Ascending aorta (tissue), 2 donors: ENCODE results near the gene GRK1. TPM values are rescaled to one million over a fixed set of nuclear protein-coding genes. Genes with fewer than 3 reads are reported as not detected.

Experiments
- DNase-seq, 2 donors: peaks; one replicate each; pipeline ENCODE4 v3.0.0-alpha.2; 2019; ENCODE audit warnings: low spot score in 2 of 2
- H3K27ac ChIP-seq, 2 donors: fragments of 200-600 bp; sonication (generic); one replicate each; pipeline ENCODE4 v1.5.1; 2016 to 2017; ENCODE audit warnings: mild to moderate bottlenecking in 1 of 2
- H3K27me3 ChIP-seq: fragments of 200-600 bp; sonication (generic); one replicate; pipeline ENCODE4 v1.5.1; 2017
- H3K36me3 ChIP-seq, 2 donors: fragments of 200-600 bp; sonication (generic); one replicate each; pipeline ENCODE4 v1.5.1; 2016
- H3K4me1 ChIP-seq, 2 donors: fragments of 200-600 bp; sonication (generic); one replicate each; pipeline ENCODE4 v1.5.1; 2016 to 2017; ENCODE audit warnings: mild to moderate bottlenecking in 1 of 2
- H3K4me3 ChIP-seq, 2 donors: fragments of 200-600 bp; sonication (generic); one replicate each; pipeline ENCODE4 v1.5.1; 2016 to 2017; ENCODE audit warnings: mild to moderate bottlenecking in 1 of 2
- H3K9me3 ChIP-seq, 2 donors: fragments of 200-600 bp; sonication (generic); one replicate each; pipeline ENCODE4 v1.5.1; 2016
- intact Hi-C: fragments of 100-400 bp; cut with DNase I; formaldehyde crosslinking; loops from one replicate; pipeline ENCODE4 v1.15.1; 2023
- total RNA-seq: library from RNA; depleted of rRNA; stranded (reverse); fragments of >200 nt; gene quantifications from one replicate; pipeline ENCODE4 v1.1.0, GENCODE V29; 2016
- TF ChIP-seq, protein P1 (sequence below), 3 experiments: fragments of 200-600 bp in 2 of 3; fragments of 450-650 bp in 1 of 3; sonication (generic) in 2 of 3; IDR thresholded peaks; one replicate each; pipeline ENCODE4 v1.5.1; 2016 to 2019; ENCODE audit warnings: antibody characterized with exemption in 3 of 3, mild to moderate bottlenecking in 1 of 3, moderate library complexity in 1 of 3

The GRK1 gene
- total RNA-seq, 1 donor from 2014 or later = not detected

DNA sequence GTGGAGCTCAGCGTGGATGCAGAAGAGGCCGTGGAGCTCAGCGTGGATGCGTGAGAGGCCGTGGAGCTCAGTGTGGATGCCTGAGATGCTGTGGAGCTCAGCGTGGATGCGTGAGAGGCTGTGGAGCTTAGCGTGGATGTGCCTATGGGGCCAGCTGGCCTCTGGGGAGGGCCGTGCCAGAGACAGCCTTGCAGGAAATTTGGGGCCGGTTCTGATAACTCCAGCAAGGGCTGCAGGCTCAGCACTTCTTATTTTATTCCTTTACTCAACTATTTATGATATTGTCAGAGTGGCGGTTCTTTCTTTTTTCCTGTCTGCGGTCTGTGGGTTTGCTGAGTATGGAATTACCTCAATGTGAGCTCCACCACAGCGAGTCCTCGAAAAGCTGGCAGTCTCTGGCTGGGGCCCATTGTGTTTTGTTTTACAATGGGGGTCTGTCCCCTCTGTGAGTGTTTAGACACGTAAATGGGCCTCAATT is 74.2 kb downstream of the GRK1 start:
- H3K36me3 ChIP-seq = no peaks in the 10 kb centered on the region
- TF ChIP-seq, protein P1, sequence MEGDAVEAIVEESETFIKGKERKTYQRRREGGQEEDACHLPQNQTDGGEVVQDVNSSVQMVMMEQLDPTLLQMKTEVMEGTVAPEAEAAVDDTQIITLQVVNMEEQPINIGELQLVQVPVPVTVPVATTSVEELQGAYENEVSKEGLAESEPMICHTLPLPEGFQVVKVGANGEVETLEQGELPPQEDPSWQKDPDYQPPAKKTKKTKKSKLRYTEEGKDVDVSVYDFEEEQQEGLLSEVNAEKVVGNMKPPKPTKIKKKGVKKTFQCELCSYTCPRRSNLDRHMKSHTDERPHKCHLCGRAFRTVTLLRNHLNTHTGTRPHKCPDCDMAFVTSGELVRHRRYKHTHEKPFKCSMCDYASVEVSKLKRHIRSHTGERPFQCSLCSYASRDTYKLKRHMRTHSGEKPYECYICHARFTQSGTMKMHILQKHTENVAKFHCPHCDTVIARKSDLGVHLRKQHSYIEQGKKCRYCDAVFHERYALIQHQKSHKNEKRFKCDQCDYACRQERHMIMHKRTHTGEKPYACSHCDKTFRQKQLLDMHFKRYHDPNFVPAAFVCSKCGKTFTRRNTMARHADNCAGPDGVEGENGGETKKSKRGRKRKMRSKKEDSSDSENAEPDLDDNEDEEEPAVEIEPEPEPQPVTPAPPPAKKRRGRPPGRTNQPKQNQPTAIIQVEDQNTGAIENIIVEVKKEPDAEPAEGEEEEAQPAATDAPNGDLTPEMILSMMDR (IDR thresholded peaks at IDR 0.05) = no peak
- H3K9me3 ChIP-seq = no peaks in the 10 kb centered on the region
- peaks cover 4% of the 10 kb centered on the region for H3K27me3 ChIP-seq
- H3K4me3 ChIP-seq = no peak overlapping the region
- no peak overlapping the region for H3K27ac ChIP-seq
- intact Hi-C loops = no loop called here
- no peak for DNase-seq
- no peaks in the 10 kb centered on the region for H3K4me1 ChIP-seq

DNA sequence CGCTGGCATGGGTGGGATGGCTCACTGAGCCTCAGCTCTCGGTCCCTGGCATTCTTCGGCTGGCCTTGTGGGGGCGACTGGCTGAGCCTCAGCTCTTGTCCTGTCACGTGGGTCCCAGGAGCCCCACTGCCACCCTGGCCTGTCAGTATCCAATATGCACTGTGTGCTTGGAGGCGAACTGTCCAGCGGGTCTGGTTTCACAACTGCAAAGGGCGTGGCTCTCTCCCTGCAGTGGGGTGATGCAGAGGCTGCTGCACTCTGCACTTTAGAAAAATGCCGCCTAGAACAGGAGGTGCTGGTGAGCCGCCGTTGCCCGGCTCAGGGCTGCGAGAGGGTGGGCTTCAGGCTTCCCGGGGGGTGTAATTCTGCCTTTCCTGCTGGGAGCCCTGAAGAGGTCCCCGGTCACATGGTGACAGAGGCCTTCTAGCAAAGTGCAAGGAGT is 75.0 kb downstream of the GRK1 start:
- Histone ChIP-seq H3K27me3 (peaks cover 4% of the 10 kb centered on the region), H3K4me1 (no peaks in the 10 kb centered on the region), H3K36me3 (no peaks in the 10 kb centered on the region), H3K4me3 (no peak overlapping the region), H3K27ac (no peak overlapping the region), H3K9me3 (no peaks in the 10 kb centered on the region)
- intact Hi-C loops = no loop called here
- TF ChIP-seq, protein P1 (IDR thresholded peaks at IDR 0.05) = no peak
- DNase-seq = no peak

- H3K4me3 ChIP-seq = no peak overlapping the region
- intact Hi-C loops = no loop called here
- H3K27me3 ChIP-seq = peaks cover 4% of the 10 kb centered on the region
- TF ChIP-seq, protein P1 (IDR thresholded peaks at IDR 0.05) = no peak
- H3K27ac ChIP-seq = no peak overlapping the region
- no peaks in the 10 kb centered on the region for H3K9me3 ChIP-seq
- H3K36me3 ChIP-seq = no peaks in the 10 kb centered on the region
- H3K4me1 ChIP-seq = no peaks in the 10 kb centered on the region
- no peak for DNase-seq
Measured at GRCh38 chr13:113742445-113743120, 75.6 kb downstream of the GRK1 start.

DNA sequence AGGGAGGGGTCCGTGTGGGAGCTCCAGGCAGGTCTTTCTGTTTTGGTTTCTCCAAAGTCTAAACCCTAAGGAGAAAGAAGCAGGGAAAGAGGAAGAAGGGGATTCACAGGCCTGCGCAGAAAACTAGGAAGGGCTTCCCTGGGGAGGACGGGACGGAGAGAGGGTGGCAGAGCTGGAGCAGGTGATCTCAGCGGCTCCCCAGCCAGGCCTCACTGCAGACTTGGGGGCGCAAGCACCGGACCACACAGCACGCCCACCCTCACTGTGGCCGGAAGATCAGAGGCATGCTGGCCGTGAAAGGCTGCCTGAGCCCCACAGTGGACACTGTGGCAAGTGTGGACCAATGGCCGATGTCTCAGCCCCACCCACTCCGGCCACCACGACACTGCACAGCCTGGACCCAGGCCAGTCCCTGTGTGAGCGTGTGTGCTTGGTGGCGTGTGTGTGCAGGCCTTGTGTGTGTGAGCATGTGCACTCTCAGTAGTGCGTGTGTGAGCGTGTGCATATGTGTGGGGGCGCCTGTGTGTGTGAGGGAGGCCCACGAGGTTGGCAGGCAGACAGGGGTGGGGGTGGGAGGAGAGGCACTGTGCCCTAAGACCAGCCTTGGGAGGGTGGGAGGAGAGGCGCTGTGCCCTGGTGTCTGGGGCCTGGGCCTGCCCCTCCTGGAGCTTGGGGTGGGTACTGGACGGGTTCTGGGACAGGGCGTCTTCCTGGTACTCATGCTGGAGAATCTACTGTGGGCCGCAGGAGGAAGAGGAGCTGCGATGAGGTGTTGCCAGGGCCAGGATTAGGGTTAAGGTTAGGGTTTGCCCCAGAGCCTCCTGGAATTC is 76.6 kb downstream of the GRK1 start:
- TF ChIP-seq, protein P1 (IDR thresholded peaks at IDR 0.05) = no peak
- DNase-seq = no peak
- Histone ChIP-seq H3K9me3 (no peaks in the 10 kb centered on the region), H3K4me3 (no peak overlapping the region), H3K36me3 (no peaks in the 10 kb centered on the region), H3K4me1 (no peaks in the 10 kb centered on the region), H3K27me3 (peaks cover 4% of the 10 kb centered on the region), H3K27ac (no peak overlapping the region)
- intact Hi-C loops = no loop called here

- intact Hi-C loops = no loop called here
- Histone ChIP-seq H3K4me1 (no peaks in the 10 kb centered on the region), H3K36me3 (no peaks in the 10 kb centered on the region), H3K9me3 (no peaks in the 10 kb centered on the region), H3K27me3 (peaks cover 4% of the 10 kb centered on the region), H3K27ac (no peak overlapping the region), H3K4me3 (no peak overlapping the region)
- no peak for DNase-seq
- TF ChIP-seq, protein P1 (IDR thresholded peaks at IDR 0.05) = no peak
Measured at GRCh38 chr13:113744197-113745000, 77.4 kb downstream of the GRK1 start.
